ENCODE data around the gene TMEM164. TPM values are rescaled to one million over a fixed set of nuclear protein-coding genes. Genes with fewer than 3 reads are reported as not detected.

TMEM164 gene
- 13.2 and 16.7 TPM in 2 replicates for total RNA-seq

GRCh38 chrX:110002300-110003166 lies at the start of gene TMEM164:
Gene TMEM164, plus strand, starts transcription at chrX:110003114. Its CDS starts 661 bp downstream, at chrX:110003775.

